HG03066 (cell line): ENCODE measurements around the gene RHPN2.
A peak's percentile ranks its signal among the peaks of the same experiment; 100 is the strongest.
"Not testable (repeated sequence)": the region's sequence is repeated elsewhere in the genome, so short reads cannot be mapped to it uniquely, and the experiment has no call there.

Experiments
- ATAC-seq: cut with Tn5 transposase; IDR thresholded peaks from one replicate; pipeline ENCODE4 v1.9.1; 2021; ENCODE audit warnings: low read depth; ENCODE audit not compliant: unreplicated experiment

RHPN2 gene

DNA sequence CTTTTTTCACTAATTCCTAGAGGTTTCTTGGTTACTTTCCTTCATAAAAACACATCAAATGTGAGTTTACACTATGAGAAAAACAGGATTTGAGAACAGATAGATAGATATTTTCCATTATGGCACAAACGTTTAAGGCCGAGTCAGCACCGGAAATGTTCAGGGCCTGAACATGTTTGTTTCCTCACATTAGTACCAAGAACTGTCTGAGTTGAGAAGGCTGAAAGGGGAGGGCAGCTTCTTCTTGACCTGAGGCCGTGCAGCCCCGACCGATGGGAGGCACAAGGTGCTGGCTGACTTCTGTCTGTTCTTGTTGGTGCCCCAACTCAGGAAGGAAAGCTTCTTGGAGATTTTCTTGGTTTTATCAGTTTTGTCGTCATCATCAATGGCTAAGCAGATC lies 84.9 kb downstream of the RHPN2 start:
- ATAC-seq = not testable (repeated sequence)

- ATAC-seq = not testable (repeated sequence)
These were observed 86.9 kb downstream of the RHPN2 start for GRCh38 chr19:32977813-32978212.

DNA sequence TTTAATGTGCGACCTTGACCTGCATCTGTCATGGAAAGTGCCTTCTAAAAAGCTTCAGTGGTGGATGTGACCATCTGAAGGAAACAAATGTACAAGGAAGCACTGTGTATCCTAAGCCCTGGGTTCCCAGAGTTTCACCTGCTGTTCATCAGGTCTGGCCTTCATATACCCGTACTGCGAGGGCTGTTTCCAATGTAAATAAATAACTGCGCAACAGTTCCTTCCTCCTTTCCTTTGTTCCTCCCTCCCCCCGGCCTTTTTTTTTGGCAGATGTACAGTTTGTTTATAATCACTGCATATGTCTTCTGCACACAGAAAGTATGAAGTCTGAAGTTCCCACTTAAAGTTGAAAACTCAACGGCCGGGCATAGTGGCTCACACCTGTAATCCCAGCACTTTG lies 87.4 kb downstream of the RHPN2 start:
- no peak for ATAC-seq

DNA sequence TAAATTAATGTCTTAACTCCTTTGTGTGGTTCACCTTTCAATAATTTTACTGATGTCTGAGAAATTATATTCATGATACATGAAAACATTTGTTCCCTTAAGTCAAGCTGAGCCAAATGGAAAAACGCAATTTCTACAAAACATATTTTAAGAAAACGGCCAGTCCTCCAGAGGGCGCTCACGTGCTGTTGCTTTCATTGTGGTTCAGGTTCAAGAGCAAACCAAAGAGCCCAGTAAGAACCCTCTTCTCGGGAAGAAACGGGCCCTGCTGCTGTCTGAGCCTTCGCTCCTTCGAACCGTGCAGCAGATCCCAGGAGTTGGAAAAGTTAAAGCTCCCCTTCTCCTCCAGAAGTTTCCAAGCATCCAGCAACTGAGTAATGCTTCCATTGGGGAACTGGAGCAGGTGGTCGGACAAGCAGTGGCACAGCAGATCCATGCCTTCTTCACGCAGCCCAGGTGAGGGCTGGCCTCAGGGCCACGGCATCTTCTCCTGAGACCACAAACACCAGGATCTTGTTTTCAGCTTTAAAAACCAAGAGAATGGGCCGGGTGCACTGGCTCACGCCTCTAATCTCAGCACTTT lies 88.4 kb downstream of the RHPN2 start:
- no peak for ATAC-seq

GRCh38 chr19:32971715-32972540 lies 92.8 kb downstream of the RHPN2 start, which contains the start of the genes CEP89 and FAAP24:
Gene CEP89, minus strand, starts transcription at chr19:32971958. Its CDS starts 84 bp downstream, at chr19:32971874.
Gene FAAP24, plus strand, starts transcription at chr19:32972242. Its CDS starts 955 bp downstream, at chr19:32973197.
- ATAC-seq = peak; percentile 98

DNA sequence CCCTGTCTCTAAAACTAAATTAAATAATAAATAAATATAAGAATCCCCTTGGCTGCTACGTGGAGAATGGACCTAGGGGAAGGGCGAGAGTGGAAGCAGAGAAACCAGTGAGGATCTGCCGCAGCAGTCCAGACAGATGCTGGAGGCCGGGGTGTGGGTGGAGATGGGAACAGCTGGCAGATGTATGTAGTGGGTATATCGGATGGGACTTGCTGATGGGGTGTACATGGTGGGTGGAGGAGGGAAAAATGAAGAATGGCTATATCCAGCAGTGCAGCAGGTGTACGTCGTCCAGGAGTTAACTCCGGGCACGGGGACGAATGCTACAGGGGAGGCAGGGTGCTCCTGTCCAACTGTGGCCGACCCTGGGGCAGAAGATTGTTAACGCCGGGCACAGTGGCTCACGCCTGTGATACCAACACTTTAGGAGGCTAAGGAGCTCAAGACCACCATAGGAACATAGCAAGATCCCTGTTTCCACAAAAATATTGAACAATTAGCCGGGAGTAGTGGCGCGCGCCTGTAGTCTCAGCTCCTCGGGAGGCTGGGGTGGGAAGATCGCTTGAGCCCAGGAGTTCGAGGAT lies 93.6 kb downstream of the RHPN2 start:
- no peak for ATAC-seq

- no peak for ATAC-seq
These were observed 95.1 kb downstream of the RHPN2 start for GRCh38 chr19:32969549-32969948.

GRCh38 chr19:32966750-32967149 lies 97.9 kb downstream of the RHPN2 start:
- ATAC-seq = no peak

DNA sequence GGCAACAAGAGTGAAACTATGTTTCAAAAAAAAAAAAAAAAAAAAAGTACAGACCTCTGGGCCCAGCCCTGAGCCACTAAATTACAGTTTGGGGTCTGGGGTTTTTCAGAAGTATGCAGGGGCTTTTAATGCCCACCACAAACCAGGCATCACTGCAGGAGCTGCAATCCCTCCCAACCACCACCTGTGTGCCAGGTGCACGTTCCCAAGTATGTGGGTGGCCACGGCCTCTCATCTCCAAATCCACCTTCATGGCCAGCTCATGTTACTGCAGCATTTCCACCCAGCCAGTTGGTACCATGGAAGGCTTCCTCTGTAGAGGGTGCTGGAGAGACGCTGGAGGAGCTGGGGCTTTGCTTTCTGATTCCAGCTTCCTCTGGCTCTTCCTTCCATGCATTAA lies 119.4 kb downstream of the RHPN2 start:
- no peak for ATAC-seq

DNA sequence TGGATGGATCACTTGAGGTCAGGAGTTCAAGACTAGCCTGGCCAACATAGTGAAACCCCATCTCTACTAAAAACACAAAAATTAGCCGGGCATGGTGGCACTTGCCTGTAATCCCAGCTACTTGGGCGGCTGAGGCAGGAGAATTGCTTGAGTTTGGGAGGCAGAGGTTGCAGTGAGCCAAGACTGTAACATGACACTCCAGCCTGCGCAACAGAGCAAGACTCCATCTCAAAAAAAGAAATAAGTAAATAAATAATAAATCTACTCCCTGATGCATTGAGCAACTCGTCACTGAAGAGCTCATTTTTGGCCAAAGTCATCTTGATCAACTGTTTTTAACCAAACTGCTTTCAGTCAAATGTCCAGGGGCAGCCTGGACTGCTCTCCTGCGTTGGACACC lies 123.4 kb downstream of the RHPN2 start:
- not testable (repeated sequence) for ATAC-seq

DNA sequence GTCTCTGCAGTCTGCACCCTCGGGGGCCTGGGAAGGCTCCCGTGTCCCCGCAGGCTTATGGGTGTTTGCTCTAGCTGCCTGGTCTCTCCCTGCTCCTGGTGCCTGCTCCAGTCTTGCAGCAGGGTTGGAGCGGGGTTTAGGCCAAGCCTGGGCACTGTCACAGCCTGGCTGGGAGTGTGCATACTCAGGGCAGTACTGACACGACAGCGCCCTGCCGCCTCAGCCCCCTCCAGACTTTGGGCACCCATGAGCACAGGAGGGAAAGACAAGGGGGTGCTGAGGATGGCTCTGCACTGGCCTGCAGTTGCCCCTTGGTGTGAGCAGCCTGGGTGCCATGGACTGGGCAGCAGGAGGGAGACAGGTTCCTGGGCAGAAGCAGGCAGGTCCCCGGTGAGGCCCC lies 128.6 kb downstream of the RHPN2 start:
- ATAC-seq = no peak

DNA sequence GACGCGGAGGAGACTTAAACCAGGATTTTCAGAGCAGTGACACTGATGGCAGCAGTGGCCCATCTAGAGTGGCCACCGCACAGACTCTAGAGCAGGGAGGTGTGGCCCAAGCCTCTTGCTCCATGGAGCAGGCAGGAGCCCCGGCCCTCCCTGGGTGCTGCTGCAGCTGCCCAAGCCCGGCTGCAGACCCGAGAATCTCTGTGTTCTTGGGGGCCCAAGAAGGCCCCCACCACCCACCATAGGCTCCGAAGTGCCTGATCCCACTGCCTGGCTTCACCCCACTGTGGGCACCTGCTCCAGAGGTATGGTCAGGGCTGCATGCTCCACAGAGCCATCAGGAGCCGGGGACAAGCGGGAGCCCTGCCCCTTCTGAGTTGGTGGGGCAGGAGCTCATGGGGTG lies 129.1 kb downstream of the RHPN2 start:
- no peak for ATAC-seq

DNA sequence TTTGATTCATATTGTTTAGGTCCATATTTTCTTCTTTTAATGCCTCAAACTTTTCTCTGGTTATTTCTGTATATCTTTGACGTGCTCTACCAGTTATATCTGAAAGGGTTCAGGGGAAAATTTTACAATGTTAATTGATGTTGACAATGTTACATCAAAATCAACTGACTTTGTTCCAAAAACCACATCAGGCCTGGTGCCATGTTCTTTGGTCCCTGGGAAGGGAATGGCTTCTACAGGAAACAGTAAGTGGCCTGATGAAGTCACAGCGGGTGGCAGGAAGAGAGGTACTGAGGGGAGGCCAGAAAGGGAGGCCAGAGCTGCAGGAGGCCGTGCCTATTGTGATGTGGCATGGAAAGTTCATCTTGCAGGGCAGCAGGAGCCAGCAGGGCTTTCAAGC lies 131.1 kb downstream of the RHPN2 start:
- ATAC-seq = no peak

- ATAC-seq = no peak
These were observed 134.1 kb downstream of the RHPN2 start for GRCh38 chr19:32930567-32930966.

GRCh38 chr19:32928806-32929205 lies 135.9 kb downstream of the RHPN2 start:
- ATAC-seq = no peak
